ENCODE measurements around the gene PRKAR1B.
"Not testable (repeated sequence)": the region's sequence is repeated elsewhere in the genome, so short reads cannot be mapped to it uniquely, and the experiment has no call there.

The PRKAR1B gene

DNA sequence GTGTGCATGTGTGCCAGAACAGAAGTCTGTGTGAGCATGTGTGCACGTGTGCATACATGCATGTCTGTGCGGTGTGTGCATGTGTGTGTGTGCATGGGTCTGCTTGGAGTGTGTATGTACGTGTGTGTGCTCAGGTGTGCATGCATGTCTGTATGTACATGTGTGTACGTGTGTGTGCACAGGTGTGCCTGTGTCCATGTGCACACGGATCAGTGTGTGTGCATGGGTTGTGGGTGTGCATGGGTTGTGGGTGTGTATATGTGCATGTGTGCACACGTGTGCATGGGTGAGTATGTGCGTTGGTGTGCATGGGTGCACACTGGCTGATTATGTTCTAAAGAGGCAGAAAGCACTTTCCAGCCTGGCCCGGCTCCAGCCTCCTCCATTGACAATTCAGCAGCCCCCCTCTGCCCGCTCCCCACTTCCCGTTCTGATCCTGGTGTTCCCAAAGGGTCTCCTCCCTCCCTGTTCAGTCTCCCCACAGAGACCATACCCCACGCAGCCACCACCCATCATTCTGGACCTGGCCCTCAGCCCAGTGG is 163.4 kb downstream of the PRKAR1B start:
- DNase-seq: no peak

DNA sequence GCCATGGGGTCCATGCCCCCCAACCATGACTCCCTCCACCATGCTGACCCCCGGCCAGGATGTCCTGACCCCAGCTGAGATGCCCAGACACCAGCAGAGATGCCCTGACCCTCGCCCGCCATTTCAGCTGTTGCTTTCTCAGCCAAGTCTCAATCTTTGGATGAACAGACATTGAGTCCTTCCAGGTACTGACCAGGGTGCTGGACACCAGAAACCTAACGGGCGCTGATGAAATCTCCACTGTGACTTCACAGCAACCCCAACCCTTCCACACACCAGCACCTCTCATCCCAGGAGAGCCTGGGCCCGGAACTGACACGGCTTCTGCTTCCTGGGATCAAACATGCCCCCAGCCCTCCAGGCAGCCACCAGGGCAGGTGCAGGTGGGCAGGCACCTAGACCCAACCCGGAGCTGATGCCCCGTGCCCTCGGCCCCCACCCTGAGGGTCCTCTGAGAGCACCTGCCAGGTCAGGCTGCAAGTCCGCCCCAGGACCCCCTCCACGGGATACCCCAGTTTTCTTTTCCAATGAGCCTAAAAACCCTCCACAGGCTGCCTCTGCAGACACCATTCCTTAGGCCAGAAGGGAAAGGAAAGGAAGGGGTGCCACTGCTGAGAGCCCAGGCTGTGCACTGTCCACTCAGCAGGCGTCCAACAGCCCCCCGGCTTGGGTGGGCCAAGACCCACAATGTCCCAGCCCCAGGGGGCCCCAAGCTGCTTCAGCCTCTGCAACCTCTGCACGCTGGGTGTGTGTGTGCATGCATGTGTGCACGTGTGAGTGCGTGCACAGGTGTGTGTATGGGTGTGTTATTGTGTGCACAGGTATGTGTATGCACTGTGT is 164.1 kb downstream of the PRKAR1B start:
- DNase-seq: no peak

DNA sequence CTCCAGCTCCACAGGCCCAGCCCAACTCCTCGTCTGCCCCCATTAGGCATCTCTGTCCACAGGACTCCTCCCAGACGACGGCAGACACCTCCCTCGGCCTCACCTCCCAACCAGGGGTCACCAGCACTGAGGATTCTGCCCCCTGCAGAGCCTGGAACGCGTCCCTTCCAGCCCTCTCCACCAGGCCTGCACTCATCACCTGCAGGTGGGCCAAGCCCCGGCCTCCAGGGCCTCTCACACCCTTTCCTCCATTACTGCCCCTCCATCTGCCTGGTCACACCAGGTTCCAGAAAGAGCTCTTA is 164.8 kb downstream of the PRKAR1B start:
- no peak for DNase-seq

DNA sequence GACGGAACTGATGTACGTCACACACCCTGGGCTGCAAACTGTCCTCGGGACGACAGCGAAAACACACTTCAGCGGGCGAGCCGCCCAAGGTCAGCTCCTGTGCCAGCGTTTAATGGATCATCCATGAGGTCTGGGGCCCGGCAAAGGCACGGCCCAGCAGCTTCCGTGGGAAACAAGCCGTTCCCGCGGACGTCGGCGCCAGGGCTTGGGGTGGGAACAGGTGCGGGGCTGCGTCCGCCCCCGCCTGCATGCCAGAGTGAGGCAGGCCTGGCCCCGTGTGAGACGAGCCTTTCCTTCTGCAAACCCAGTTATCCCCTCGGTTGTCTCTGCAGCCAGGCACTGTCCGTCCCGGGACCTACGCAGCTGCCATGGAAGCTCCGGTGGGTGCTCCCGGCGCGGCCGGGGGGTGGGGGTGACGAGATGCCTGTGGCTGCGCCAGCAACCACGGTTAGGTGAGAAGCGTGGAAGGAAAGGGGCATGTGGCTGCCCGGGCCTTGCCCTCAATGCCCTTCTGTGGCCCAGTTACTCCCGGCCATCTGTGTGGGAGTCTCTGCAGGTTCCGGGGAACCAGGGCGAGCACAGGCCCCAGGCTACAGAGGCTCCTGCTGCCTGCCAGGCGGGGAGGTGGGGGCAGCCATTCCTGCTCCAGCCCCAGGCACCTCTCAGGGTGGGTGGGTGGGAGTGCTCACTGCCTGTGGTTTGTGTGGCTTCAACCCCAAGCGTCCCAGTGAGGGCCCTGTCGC is 165.3 kb downstream of the PRKAR1B start:
- no peak for DNase-seq

DNA sequence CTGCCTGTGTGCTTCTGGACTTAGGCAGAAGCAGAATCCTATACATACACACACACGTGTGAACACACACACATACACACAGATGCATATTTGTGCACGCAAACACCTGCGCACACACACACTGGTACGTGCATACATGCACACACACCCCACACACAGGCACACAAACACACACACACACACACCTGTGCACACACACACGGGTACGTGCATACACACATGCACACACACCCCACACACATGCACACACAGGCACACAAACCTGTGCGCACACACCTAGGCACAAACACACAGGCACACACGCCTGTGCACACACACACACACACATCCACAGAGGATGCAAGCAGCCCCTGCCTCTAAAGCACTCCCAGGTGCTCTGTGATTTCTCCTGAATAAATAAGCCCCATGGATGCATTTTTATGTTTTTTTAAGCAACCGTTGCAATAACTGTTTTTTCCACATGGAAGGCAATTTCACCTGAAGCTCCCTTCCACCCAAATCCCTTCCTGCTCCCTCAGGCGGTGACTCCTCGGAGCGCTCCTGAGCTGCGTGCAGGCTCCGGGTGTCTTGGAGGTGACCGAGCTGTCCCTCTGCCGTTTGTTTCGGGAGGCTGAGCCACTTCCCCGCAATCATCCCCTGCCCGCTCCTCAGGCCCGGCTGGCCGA is 166.0 kb downstream of the PRKAR1B start:
- no peak for DNase-seq

DNA sequence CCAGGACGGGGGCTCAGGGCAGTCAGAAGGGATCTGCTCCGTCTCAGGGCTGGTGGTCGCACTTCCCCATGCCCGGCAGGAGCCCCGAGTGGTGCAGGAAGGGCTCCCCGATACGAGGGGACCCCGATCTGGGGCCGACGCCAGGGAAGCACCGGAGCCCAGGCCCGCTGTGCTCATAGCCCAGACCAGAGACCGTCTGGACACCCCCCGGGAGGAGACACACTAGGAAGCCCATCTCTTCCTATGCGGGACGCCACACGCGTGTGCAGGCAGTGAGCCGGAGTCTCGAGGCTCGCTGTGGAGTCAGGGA is 167.7 kb downstream of the PRKAR1B start:
- no peak for DNase-seq

DNA sequence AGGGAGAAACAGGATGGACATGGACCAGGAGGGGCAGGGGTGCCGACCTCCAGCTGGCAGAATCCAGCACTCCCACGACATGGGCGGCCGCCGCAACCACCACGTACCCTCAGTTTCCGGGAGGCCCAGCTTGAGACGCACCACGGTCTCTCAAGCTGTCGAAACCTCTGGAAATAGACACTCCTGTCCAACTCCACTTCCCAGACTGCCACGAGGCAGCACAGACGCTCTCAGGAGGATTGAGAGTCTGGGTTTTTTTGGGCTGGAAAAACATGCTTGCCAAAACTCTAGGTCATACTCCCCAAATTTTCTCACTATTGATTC is 169.6 kb downstream of the PRKAR1B start:
- no peak for DNase-seq

DNA sequence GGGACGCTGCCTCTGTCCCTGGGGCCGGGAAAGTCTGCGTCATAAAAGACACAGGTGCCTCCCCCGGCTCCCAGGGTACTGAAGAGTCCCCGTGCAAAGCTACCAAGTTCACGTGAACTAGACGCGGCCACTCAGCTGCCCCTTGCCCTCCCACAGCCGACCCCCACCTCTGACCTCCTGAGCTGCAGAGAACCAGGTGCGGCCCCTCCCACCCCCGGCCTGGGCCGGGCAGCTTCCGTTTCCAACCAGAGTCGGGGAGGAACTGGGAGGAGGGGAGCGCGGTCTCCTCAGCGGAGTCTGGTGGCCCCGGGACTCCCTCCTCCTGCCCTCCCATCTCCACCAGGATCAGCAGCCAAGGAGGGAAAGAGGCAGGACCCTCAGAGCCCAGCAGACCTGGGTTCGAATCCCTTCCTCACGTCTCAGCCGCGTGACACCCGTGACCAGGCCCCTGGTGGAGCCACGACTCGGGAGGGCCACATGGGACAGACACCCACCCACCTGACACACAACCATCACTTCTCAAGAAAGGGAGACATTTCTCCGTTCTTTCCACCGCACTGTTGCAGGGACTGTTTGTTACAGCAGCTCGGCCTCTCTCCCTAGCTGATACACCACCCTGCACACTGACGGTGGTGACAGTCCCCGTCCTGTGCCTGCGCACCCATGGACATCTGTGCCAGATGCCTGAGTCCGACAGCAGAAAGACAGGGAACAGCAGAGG is 170.1 kb downstream of the PRKAR1B start:
- DNase-seq: no peak

DNA sequence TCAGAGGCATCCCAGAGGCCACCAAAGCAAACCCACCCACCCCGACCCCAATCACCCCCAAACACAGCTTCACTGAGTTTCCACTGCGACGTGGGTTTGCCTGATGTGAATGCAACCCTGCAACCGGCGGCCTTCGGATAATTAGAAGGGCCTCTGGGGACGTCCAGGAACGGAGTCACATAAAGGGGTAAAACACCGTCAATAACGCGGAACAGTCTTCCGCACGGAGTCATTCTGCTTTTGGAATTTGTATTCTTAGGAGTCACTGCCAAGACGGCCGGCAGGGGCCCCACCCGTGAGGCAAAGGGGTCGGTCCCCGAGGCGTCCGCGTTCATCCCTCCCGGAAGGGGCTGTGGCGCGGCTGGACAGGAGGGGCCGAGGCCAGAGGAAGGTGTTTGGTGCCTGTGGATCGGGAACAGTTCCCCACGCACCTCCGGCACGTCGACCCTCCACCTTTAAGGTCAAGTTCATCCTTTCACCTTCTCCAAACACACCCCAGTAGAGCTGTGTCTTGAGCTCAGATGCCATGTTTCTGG is 170.7 kb downstream of the PRKAR1B start:
- no peak for DNase-seq

DNA sequence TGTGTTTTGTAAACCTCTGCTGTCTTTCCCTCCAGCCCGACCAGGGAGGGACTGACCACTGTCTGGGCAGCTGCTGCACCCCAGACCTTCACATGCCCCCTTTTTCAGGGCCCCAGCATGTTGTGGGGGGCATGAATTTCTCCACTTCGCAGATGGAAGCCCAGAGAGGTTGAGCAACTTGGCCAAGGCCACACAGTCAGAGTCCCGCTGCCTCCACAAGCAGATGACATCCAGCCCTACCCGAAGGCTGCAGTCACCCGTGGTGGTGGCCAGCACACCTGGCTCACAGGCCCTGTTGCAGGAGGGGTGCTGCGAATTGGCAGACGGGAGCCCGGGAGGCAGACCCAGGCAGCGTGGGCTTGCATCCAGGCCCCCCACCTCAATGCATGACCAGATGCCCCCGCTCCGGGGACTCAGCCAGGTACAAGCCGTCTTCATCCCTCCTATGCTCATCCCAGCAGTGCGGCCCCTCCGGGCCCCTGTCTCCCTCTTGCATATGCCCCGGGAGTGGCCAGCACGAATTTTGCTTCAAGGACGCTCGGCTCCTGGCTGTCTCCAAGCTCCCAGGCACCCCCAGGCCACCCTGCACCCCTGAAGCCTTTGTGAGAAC is 171.4 kb downstream of the PRKAR1B start:
- DNase-seq: no peak

DNA sequence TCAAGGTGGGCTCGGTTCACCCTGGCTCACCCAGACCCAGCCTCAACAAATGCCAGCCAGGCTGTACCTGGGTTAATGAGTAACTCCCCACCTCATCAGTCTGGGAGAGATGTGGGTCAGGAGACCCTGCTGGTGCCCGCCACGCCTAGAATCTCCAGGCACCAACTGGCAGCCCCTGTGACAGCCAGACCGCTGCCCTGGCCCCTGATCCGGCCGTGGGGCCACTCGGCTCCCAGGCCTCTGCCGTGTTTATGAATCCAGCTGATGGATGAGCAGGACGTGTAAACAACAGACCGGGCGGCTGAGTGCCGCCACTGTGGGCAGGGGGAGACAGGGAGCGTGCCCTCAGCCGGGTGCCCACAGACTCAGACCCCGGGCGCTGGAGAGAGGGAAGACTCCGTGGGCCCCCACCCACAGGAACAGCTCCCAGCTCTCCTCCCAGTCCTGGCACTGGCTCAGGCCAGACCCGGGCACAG is 173.4 kb downstream of the PRKAR1B start:
- DNase-seq: no peak

DNA sequence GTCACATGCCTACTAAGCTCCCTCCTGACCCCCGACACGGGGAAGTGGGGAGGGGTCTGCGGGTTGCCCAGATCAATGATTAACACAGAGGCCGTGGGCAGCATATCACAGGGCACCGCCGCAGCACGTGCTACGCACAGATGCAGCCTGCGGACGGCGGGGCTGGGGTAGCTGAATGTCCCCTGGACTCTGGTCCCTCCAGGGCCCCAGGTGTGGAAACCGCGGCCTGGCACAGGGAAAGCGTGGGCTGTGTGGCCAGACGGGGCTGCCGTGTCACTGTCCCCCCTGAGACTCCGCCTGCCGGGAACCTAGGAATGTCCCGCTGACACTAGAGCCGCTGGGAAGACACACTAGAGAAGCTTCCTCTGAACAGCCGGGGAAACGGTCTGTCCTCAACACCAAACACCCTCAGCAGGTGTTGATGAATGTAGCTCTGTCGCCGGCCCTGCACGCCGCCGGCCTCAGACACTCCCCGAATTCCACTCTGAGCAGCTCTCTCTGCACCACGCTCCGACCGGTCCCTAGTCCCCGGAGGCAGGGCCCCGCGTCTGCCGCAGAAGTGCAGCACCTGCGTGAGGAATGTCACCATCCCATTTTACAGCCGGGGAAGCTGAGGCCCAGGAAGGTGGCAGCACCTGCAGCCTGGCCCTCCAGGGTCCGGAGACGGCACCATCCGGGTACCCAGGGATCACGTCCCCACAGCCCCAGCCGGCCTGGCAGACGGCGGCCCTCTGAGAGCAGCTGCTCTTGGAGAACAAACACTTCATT is 174.0 kb downstream of the PRKAR1B start:
- no peak for DNase-seq

DNA sequence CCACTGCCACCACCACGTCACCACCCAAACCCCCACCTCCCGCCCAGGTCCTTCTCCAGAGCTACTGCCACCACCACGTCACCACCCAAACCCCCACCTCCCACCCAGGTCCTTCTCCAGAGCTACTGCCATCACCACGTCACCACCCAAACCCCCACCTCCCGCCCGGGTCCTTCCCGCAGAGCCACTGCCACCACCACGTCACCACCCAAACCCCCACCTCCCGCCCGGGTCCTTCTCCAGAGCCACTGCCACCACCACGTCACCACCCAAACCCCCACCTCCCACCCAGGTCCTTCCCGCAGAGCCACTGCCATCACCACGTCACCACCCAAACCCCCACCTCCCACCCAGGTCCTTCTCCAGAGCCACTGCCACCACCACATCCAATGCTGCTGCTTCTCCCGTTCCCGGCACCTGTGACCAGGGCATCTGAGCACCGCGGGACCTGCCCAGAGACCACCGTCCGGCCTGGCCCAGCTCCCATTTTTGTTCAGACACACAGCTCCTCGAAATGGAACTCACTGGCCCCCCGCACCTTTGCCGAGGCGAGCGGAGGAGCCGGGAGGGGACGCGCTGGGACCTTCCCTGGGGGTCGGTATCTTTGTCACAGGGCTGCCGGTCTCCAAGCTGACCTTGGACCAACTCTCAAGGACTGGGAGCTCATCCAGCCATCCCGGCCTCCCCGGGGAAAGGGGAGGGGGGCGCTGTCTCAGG is 174.8 kb downstream of the PRKAR1B start:
- not testable (repeated sequence) for DNase-seq

DNA sequence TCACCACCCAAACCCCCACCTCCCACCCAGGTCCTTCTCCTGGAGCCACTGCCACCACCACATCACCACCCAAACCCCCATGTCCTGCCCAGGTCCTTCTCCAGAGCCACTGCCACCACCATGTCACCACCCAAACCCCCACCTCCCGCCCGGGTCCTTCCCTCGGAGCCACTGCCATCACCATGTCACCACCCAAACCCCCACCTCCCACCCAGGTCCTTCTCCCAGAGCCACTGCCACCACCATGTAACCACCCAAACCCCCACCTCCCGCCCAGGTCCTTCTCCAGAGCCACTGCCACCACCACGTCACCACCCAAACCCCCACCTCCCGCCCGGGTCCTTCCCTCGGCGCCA is 175.5 kb downstream of the PRKAR1B start:
- not testable (repeated sequence) for DNase-seq

DNA sequence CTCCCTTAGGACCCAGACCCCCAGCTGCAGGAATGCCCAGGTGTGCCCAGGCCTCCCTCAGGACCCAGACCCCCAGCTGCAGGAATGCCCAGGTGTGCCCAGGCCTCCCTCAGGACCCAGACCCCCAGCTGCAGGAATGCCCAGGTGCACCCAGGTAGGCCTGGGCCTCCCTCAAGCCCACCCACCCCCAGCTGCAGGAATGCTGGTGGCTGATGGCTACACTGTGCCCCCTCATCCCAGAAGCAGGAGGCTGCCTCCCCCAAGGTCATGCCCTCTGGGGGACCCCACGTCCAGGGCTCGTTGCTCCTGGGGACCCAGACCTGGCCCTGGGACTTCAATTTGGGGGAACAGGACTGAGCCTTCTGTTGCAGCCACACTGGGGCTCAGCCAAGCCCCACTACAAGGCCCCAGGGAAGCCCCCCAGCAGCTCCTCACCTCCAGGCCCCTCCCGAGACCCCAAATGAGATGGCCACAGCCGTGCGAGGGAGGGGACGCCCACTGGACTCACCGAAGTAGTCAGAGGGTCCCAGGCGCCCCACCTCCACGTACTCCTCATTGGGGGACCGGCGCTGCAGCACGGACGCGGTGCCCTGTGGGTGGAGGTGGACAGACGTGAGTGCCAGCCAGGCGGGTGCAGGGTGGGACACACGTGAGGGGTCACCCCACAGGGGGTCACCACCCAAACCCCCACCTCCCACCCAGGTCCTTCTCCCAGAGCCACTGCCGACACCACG is 176.0 kb downstream of the PRKAR1B start:
- no peak for DNase-seq

DNA sequence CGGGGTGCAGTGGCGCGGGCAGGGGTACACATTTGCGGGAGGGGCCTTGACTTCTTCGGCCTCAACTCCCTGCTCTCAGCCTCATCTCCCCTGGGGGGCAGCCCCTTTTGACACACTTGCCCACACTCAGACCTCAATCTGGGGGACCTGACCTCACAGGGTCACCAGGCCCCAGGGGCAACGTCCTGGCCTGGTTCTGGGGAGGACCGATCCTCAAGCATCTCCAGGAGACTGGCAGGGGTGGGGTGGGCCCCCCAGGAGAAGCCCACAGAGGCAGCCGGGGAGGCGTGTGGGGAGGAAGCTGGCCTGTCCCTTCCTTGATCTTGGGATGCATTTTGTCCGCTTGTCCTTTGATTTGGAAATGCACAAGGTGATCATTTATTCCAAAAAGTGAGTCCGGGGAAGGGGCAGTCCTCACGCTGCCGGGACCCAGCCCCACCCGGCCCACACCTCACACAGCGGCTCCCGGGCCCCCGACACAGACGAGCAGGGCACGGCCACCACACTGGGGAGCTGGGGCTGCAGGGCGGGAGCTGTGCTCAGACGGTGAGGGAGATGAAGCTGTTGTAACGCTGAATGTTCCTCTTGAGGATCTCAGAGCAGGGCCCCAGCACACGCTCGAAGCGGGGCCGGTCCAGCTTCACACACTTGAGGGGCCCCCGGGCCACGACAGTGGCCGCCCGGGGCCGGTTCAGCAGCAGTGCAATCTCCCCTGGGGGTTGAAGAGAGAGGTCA is 177.0 kb downstream of the PRKAR1B start:
- DNase-seq: no peak

DNA sequence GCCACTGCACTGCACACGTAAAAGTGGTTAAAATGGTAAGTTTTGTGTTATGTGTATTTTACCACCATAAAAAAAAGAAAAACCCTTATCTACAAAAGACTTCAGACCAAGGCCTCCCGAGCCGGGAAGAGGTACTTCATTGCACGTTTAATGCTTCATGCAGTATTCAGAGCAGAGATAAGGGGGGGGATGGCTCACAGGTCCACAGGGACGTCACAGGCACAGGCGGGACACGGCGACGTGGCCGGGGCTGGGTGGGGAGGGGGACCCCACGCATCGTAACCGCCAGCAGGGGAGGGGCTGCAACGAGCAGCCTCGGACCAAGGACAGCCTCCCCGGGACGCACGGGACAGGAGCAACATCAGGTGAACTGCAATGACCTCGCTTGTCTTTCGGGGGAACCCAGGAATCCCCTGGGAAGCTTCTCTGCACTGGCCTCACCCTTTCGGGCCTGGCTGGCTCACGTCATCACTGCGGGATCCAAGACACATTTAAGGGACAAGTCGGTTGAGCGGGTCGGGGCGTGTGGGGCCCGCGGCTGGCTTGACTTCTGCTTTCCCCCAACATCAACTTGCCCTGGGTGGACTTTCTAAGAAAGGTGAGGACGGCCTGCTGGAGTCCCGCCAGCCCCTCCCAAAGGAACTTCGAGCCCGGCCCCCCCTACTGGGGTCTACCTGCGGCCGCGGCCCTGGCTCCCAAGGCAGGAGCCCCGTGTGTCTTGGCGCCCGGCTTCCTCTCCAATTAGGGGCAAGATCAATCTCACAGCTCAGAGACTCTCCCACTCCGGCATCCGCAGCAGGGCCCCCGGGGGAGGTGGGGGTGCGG is 177.8 kb downstream of the PRKAR1B start:
- DNase-seq: no peak
